ENCODE measurements around the gene CEP85. TPM values are rescaled to one million over a fixed set of nuclear protein-coding genes. Genes with fewer than 3 reads are reported as not detected.
"Not testable (repeated sequence)": the region's sequence is repeated elsewhere in the genome, so short reads cannot be mapped to it uniquely, and the experiment has no call there.

CEP85 gene
- total RNA-seq, 1 experiment from 2014 or later, result 11.1 TPM

- intact Hi-C loops (cut with micrococcal nuclease), result no loop called here
- no TSS peak for BruUV-seq (replicated peaks)
- ChIA-PET CTCF (no interaction called here), POLR2A (no interaction called here)
- H3K4me1 Mint-ChIP-seq (ENCODE audit: insufficient read depth, unreplicated experiment), result no peaks in the 10 kb centered on the region
- no peak overlapping the region for H3K4me3 Mint-ChIP-seq (ENCODE audit: unreplicated experiment)
- peaks cover 5% of the 10 kb centered on the region for H3K36me3 Mint-ChIP-seq (ENCODE audit: insufficient read depth, unreplicated experiment)
- no peak for TF ChIP-seq CTCF (IDR thresholded peaks at IDR 0.05; ENCODE audit: unreplicated experiment)
- H3K9me3 Mint-ChIP-seq (ENCODE audit: unreplicated experiment), result no peaks in the 10 kb centered on the region
- no peak for DNase-seq (ENCODE audit: unreplicated experiment)
- H3K27ac Mint-ChIP-seq (ENCODE audit: low read depth, unreplicated experiment), result no peak overlapping the region
- H3K27me3 Mint-ChIP-seq (ENCODE audit: insufficient read depth, unreplicated experiment), result no peaks in the 10 kb centered on the region
These were observed 57.4 kb downstream of the CEP85 start for GRCh38 chr1:26291433-26291832.

- Mint-ChIP-seq H3K4me3 (ENCODE audit: unreplicated experiment) (no peak overlapping the region), H3K27ac (ENCODE audit: low read depth, unreplicated experiment) (no peak overlapping the region), H3K36me3 (ENCODE audit: insufficient read depth, unreplicated experiment) (peaks cover 5% of the 10 kb centered on the region), H3K27me3 (ENCODE audit: insufficient read depth, unreplicated experiment) (no peaks in the 10 kb centered on the region), H3K9me3 (ENCODE audit: unreplicated experiment) (no peaks in the 10 kb centered on the region), H3K4me1 (ENCODE audit: insufficient read depth, unreplicated experiment) (no peaks in the 10 kb centered on the region)
- ChIA-PET CTCF (interaction anchor here (0.7 kb wide), 1 partner anchor 38 kb away, joined by 3 read pairs; no protein-coding TSS in a partner anchor), POLR2A (interaction anchor here (0.9 kb wide), 1 partner anchor 14 kb away, joined by 3 read pairs; no protein-coding TSS in a partner anchor)
- no peak for DNase-seq (ENCODE audit: unreplicated experiment)
- no TSS peak for BruUV-seq (replicated peaks)
- TF ChIP-seq CTCF (IDR thresholded peaks at IDR 0.05; ENCODE audit: unreplicated experiment), result no peak
- intact Hi-C loops (cut with micrococcal nuclease), result no loop called here
These were observed 57.9 kb downstream of the CEP85 start for GRCh38 chr1:26291939-26292338.

- H3K36me3 Mint-ChIP-seq (ENCODE audit: insufficient read depth, unreplicated experiment); intact Hi-C loops (cut with micrococcal nuclease); H3K4me3 Mint-ChIP-seq (ENCODE audit: unreplicated experiment); H3K27me3 Mint-ChIP-seq (ENCODE audit: insufficient read depth, unreplicated experiment); BruUV-seq (replicated peaks); H3K4me1 Mint-ChIP-seq (ENCODE audit: insufficient read depth, unreplicated experiment); DNase-seq (ENCODE audit: unreplicated experiment); H3K27ac Mint-ChIP-seq (ENCODE audit: low read depth, unreplicated experiment); H3K9me3 Mint-ChIP-seq (ENCODE audit: unreplicated experiment): not testable (repeated sequence)
- POLR2A ChIA-PET, result interaction anchor here (0.9 kb wide), 1 partner anchor 13 kb away, joined by 3 read pairs; no protein-coding TSS in a partner anchor
- CTCF ChIA-PET, result interaction anchor here (0.6 to 0.7 kb wide), 2 partner anchors 37 to 124 kb away, joined by 3 read pairs; no protein-coding TSS in a partner anchor
These were observed 58.7 kb downstream of the CEP85 start for GRCh38 chr1:26292735-26293134.

GRCh38 chr1:26293911-26294463, 60.0 kb downstream of the CEP85 start:
- no peak for DNase-seq (ENCODE audit: unreplicated experiment)
- CTCF ChIA-PET, result no interaction called here
- POLR2A ChIA-PET, result no interaction called here
- Mint-ChIP-seq H3K27ac (ENCODE audit: low read depth, unreplicated experiment) (no peak overlapping the region), H3K9me3 (ENCODE audit: unreplicated experiment) (no peaks in the 10 kb centered on the region), H3K36me3 (ENCODE audit: insufficient read depth, unreplicated experiment) (peaks cover 5% of the 10 kb centered on the region), H3K4me3 (ENCODE audit: unreplicated experiment) (no peak overlapping the region), H3K4me1 (ENCODE audit: insufficient read depth, unreplicated experiment) (peaks cover 3% of the 10 kb centered on the region), H3K27me3 (ENCODE audit: insufficient read depth, unreplicated experiment) (no peaks in the 10 kb centered on the region)
- no TSS peak for BruUV-seq (replicated peaks)
- intact Hi-C loops (cut with micrococcal nuclease), result no loop called here
- no peak for TF ChIP-seq CTCF (IDR thresholded peaks at IDR 0.05; ENCODE audit: unreplicated experiment)

All from MCF 10A (cell line).